Osteoblast (primary cell): ENCODE results near the gene VTI1A. TPM values are rescaled to one million over a fixed set of nuclear protein-coding genes. Genes with fewer than 3 reads are reported as not detected.

Experiments used
- DNase-seq: peaks from one replicate; pipeline ENCODE4 v3.0.0; 2011; ENCODE audit warnings: low spot score, mixed read lengths; ENCODE audit not compliant: insufficient read length; ENCODE audit errors: missing footprints
- H2AFZ ChIP-seq: 2 replicates; pipeline ENCODE4 v1.6.0; 2011; ENCODE audit warnings: mild to moderate bottlenecking, low read length
- H3K27ac ChIP-seq: 2 replicates; pipeline ENCODE4 v1.5.1; 2011; ENCODE audit warnings: mild to moderate bottlenecking, low read depth, low read length, moderate library complexity
- H3K27me3 ChIP-seq: 2 replicates; pipeline ENCODE4 v1.6.0; 2012; ENCODE audit warnings: mild to moderate bottlenecking, control low read depth, inconsistent platforms, low read length, moderate library complexity; ENCODE audit not compliant: insufficient read depth
- H3K36me3 ChIP-seq: 2 replicates; pipeline ENCODE4 v1.5.1; 2011; ENCODE audit warnings: mild to moderate bottlenecking, low read length, control low read depth, moderate library complexity; ENCODE audit not compliant: insufficient read depth
- H3K4me1 ChIP-seq: 2 replicates; pipeline ENCODE4 v1.5.1; 2011; ENCODE audit warnings: mild to moderate bottlenecking, low read length, control low read depth, moderate library complexity; ENCODE audit not compliant: insufficient read depth
- H3K4me2 ChIP-seq: 2 replicates; pipeline ENCODE4 v1.6.0; 2011; ENCODE audit warnings: mild to moderate bottlenecking, low read length; ENCODE audit not compliant: insufficient read depth
- H3K4me3 ChIP-seq: fragments of 200-600 bp; sonication (generic); 3 replicates; pipeline ENCODE4 v1.5.1; 2012; ENCODE audit warnings: mild to moderate bottlenecking, low read length, inconsistent platforms; ENCODE audit not compliant: insufficient read depth
- H3K79me2 ChIP-seq: 2 replicates; pipeline ENCODE4 v1.6.0; 2012; ENCODE audit warnings: mild to moderate bottlenecking, low read length, control low read depth, inconsistent platforms; ENCODE audit not compliant: insufficient read depth
- H3K9me3 ChIP-seq: 2 replicates; pipeline ENCODE4 v1.5.1; 2011; ENCODE audit warnings: low read depth, low read length, control low read depth
- H4K20me1 ChIP-seq: 2 replicates; pipeline ENCODE4 v1.6.0; 2012; ENCODE audit warnings: mild to moderate bottlenecking, low read length, control low read depth; ENCODE audit not compliant: insufficient read depth
- total RNA-seq: library from RNA; depleted of rRNA; stranded (reverse); fragments of >200 nt; gene quantifications from 2 replicates; pipeline ENCODE4 v1.2.3, GENCODE V29; 2012
- TF ChIP-seq, protein P1 (sequence below): IDR thresholded peaks from 2 replicates; pipeline ENCODE4 v1.5.1; 2011; ENCODE audit warnings: mild to moderate bottlenecking, low read depth, low read length, moderate library complexity; ENCODE audit errors: extremely low read depth

Gene VTI1A
- total RNA-seq, 1 donor = 34.7 TPM

DNA sequence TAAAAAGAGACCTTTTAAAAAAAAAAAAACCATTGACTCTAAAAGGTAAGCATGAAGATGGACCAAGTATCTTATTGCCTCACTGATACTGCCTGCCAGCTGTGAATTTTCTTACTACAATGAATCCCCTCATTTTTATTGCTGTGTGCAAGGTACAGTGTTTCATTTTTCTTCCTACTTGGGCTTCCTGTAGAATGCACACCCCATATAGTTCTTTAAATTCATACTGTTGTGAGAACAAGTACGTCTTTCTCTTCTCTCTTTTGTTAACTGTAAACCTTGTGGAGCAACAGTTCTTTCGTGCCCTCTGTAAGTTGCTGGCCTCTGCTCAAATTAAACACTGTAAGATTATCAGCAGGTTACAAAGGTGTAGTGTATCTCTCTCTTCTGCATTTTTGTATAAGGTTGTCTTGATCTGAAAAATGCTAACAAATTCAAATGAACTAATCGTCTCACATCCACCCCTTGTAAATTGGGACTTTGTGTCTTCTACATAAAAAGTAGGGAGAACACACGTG is 105.6 kb downstream of the VTI1A start:
- no peak overlapping the region for H3K4me3 ChIP-seq
- H3K9me3 ChIP-seq = no peaks in the 10 kb centered on the region
- no peak for DNase-seq
- H3K36me3 ChIP-seq = no peaks in the 10 kb centered on the region
- H3K79me2 ChIP-seq = no peaks in the 10 kb centered on the region
- no peak overlapping the region for H3K27ac ChIP-seq
- H2AFZ ChIP-seq = no peak overlapping the region
- H4K20me1 ChIP-seq = no peaks in the 10 kb centered on the region
- TF ChIP-seq, protein P1, sequence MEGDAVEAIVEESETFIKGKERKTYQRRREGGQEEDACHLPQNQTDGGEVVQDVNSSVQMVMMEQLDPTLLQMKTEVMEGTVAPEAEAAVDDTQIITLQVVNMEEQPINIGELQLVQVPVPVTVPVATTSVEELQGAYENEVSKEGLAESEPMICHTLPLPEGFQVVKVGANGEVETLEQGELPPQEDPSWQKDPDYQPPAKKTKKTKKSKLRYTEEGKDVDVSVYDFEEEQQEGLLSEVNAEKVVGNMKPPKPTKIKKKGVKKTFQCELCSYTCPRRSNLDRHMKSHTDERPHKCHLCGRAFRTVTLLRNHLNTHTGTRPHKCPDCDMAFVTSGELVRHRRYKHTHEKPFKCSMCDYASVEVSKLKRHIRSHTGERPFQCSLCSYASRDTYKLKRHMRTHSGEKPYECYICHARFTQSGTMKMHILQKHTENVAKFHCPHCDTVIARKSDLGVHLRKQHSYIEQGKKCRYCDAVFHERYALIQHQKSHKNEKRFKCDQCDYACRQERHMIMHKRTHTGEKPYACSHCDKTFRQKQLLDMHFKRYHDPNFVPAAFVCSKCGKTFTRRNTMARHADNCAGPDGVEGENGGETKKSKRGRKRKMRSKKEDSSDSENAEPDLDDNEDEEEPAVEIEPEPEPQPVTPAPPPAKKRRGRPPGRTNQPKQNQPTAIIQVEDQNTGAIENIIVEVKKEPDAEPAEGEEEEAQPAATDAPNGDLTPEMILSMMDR = no peak
- no peak overlapping the region for H3K4me2 ChIP-seq
- H3K4me1 ChIP-seq = no peaks in the 10 kb centered on the region
- no peaks in the 10 kb centered on the region for H3K27me3 ChIP-seq

DNA sequence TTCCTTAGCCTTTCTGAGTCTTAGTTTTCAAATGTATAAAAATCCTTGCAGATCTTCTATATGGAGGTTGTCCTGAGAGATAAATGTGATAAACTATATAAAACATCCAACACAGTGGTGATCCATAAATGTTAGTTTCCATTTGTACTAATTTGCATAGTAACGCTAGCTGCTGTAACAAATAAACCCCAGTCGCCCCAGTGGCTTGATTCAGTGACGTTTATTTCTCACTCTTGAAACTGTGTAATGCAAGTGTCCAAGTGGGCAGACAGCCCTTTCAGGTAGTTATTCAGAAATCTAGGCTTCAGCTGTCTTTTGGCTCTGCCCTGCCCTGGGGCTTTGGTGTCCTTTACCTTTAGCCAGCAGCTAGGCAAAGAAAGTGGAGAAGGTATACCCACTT is 106.3 kb downstream of the VTI1A start:
- Histone ChIP-seq H3K4me3 (no peak overlapping the region), H3K27me3 (no peaks in the 10 kb centered on the region), H3K9me3 (no peaks in the 10 kb centered on the region), H3K79me2 (no peaks in the 10 kb centered on the region), H3K36me3 (no peaks in the 10 kb centered on the region), H3K27ac (no peak overlapping the region), H3K4me1 (no peaks in the 10 kb centered on the region), H2AFZ (no peak overlapping the region), H3K4me2 (no peak overlapping the region), H4K20me1 (no peaks in the 10 kb centered on the region)
- TF ChIP-seq, protein P1 = no peak
- no peak for DNase-seq

DNA sequence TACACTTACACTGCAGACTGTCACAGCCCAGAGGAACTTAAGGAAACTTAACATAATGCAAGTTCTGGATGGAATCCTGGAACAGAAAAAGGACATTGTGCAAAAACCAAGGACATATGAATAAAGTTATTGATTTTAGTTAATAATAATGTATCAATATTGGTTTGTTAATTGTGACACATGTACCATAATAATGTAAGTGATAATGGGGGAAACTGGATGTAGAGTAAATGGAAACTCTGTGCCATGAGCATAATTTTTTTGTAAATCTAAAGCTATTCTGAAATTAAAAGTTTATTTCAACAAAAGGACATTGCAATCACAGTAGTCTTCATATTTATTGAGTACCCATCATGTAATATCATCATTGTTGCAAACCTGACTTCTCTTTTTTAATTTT is 107.2 kb downstream of the VTI1A start:
- H3K4me2 ChIP-seq = no peak overlapping the region
- no peak for DNase-seq
- H3K9me3 ChIP-seq = no peaks in the 10 kb centered on the region
- no peaks in the 10 kb centered on the region for H4K20me1 ChIP-seq
- no peak overlapping the region for H3K27ac ChIP-seq
- H2AFZ ChIP-seq = no peak overlapping the region
- no peaks in the 10 kb centered on the region for H3K79me2 ChIP-seq
- H3K4me1 ChIP-seq = no peaks in the 10 kb centered on the region
- H3K27me3 ChIP-seq = no peaks in the 10 kb centered on the region
- TF ChIP-seq, protein P1 = no peak
- H3K4me3 ChIP-seq = no peak overlapping the region
- H3K36me3 ChIP-seq = no peaks in the 10 kb centered on the region

DNA sequence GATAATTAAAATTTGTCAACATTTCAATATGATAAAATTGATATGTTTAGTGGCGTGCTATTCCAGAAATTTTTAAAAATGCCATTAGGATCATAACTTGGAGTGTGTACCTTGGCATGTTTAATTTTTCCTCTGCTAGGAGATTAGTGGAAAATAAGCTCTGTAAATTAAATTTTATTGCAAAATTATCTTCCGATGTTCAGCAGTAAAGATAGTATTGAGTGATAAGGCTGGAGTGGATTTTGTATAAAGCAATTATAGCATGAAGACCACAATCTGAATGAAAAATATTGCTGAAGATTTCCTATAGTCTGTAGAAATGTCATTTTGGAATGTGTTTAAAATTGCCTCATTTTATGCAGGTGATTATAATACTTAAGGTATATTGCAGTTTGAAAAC is 110.2 kb downstream of the VTI1A start:
- Histone ChIP-seq H3K27ac (no peak overlapping the region), H3K4me1 (no peaks in the 10 kb centered on the region), H3K4me3 (no peak overlapping the region), H3K79me2 (no peaks in the 10 kb centered on the region), H3K9me3 (no peaks in the 10 kb centered on the region), H3K4me2 (no peak overlapping the region), H2AFZ (no peak overlapping the region), H3K27me3 (no peaks in the 10 kb centered on the region), H3K36me3 (no peaks in the 10 kb centered on the region), H4K20me1 (no peaks in the 10 kb centered on the region)
- TF ChIP-seq, protein P1 = no peak
- DNase-seq = no peak
